ENCODE measurements around the gene SPEM3.
A peak's percentile ranks its signal among the peaks of the same experiment; 100 is the strongest.
"Not testable (repeated sequence)": the region's sequence is repeated elsewhere in the genome, so short reads cannot be mapped to it uniquely, and the experiment has no call there.

The SPEM3 gene

DNA sequence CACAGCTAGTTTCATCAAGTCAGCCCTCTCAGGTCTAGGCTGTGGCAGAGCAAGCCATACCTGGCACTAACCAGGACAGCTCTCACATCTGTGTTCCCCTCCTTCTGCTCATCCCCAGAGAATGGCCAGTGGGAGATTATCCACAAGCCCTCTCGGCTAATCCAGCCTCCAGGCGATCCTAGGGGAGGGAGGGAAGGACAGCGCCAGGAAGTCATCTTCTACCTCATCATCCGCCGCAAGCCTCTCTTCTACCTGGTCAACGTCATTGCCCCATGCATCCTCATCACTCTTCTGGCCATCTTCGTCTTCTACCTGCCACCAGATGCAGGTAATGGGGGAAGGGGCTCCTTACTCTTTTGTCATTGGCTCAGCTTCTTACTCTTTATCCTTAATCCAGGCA, 19.8 kb downstream of the SPEM3 start:
- intact Hi-C loops (cut with micrococcal nuclease): no loop called here
- Mint-ChIP-seq H3K36me3 (ENCODE audit: low read depth) (no peaks in the 10 kb centered on the region), H3K4me1 (ENCODE audit: low read depth) (peaks cover 13% of the 10 kb centered on the region), H3K27ac (no peak overlapping the region), H3K27me3 (peaks cover 60% of the 10 kb centered on the region), H3K9me3 (no peaks in the 10 kb centered on the region), H3K4me3 (no peak overlapping the region)

DNA sequence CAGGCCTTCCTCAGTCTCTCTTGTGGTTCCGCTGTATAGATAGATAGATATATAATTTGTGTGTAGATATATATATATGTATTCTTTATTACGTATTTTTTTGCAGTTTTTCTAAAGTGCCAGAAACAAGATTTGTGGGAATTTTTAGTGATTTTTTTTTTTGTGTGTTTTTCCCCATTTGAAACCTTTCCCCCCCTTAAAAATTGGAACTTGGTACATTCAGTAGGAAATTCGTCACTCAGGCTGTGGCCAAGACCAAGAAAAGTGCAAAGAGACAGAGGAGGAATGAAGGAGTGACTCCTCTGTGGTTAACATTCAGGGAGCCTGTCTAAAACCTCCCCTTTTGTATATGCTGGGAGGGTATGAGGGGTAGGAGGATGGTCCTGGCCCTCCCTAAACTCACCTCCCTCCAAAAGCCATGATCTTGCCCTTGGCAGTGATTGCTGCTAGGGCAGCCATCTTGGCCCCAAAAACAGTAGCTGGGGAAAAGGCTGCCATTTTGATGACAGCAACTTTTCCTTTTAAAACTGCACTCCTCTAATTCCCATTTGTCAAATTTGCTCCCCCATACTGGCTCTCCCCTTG, 31.4 kb downstream of the SPEM3 start:
- H3K27me3 Mint-ChIP-seq: no peaks in the 10 kb centered on the region
- intact Hi-C loops (cut with micrococcal nuclease): no loop called here
- no peaks in the 10 kb centered on the region for H3K9me3 Mint-ChIP-seq
- H3K27ac Mint-ChIP-seq: no peak overlapping the region
- no peak overlapping the region for H3K4me3 Mint-ChIP-seq
- H3K4me1 Mint-ChIP-seq (ENCODE audit: low read depth): peaks cover 13% of the 10 kb centered on the region
- H3K36me3 Mint-ChIP-seq (ENCODE audit: low read depth): peaks cover 51% of the 10 kb centered on the region

DNA sequence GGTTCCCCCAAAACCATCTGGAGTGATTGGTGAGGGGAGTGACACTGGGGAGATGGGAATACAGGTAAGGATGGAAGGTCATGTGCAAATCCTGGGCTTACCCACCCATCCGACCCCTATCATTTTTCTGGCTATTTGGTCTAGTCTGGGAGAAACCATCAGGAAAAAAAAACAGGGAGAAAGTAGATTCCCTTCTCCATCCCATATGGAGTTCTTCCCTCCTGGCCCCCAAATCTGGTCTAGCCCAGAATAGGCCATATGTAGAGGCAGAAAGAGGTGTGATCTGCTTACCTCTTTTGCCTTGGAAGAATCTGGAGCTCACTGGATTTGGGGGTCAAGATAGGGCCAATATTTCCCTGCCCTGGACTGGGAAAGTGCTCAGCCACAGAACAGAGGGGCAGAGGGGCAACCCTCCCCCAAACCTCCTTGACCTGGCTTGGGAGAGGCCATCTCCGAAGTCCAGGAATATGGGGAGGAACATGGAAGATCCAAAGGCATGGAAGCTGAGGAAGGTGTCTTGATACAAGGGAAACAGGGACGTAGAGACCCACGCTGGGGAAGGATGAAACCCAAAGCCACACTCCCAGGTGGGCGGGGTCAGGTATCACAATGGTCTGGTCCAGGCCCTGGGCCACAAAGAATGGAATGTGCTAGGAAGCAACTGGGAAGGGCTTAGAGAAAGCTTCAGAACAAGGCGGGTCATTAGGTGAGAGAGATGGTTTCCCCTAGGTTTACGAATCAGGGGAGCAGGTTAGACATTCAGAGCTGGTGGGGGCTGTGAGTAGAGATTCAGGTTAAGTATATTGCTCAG, 32.4 kb downstream of the SPEM3 start:
- intact Hi-C loops (cut with micrococcal nuclease): no loop called here
- H3K4me3 Mint-ChIP-seq: no peak overlapping the region
- peaks cover 20% of the 10 kb centered on the region for H3K4me1 Mint-ChIP-seq (ENCODE audit: low read depth)
- no peaks in the 10 kb centered on the region for H3K27me3 Mint-ChIP-seq
- peaks cover 52% of the 10 kb centered on the region for H3K36me3 Mint-ChIP-seq (ENCODE audit: low read depth)
- H3K9me3 Mint-ChIP-seq: no peaks in the 10 kb centered on the region
- peak overlapping the region; percentile 5 for H3K27ac Mint-ChIP-seq

DNA sequence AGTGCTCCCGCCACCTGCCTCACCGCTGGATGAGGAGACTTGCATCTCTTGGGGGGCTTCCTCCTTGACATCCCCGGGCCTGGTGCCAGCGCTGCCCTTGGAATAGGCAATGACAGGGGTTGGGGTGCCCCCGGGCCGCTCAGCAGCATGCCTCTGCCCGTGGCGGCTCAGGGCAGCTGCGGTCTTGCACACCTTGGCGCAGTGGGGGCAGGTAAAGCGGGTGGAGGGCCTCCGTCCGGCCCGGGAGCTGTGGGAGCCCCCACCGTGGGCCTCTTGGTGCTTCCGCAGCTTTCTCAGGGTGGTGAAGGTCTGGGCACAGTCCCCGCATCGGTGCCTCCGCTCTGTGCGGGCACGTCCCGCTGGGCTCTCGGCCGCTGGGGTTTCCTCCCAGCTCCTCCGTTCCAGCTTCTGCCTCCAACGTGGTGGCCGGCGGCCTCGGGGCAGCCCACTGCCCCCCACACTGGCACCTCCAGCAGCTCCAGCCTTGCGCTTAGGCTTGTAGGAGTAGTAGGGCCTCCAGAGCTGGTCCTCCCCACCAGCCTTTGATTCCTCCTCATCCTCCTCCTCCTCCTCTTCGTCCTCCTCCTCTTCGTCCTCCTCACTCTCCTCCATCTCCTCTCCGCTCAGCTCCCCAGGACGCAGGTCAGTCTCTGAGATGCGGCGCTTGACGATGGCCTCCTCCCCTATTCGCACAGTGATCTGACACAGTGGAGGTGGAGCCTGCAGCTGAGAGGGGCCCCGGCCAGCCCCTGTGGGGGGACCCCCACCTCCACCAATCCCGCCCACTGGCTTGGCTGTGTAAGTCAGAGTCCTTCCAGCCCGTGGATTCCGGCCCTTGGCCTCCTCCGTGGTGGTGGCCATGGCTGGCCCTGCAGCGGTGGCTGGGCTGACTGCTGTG, 34.1 kb downstream of the SPEM3 start:
- Mint-ChIP-seq H3K27me3 (no peaks in the 10 kb centered on the region), H3K4me3 (no peak overlapping the region), H3K4me1 (ENCODE audit: low read depth) (peaks cover 28% of the 10 kb centered on the region), H3K36me3 (ENCODE audit: low read depth) (peaks cover 65% of the 10 kb centered on the region), H3K9me3 (no peaks in the 10 kb centered on the region), H3K27ac (no peak overlapping the region)
- intact Hi-C loops (cut with micrococcal nuclease): no loop called here

DNA sequence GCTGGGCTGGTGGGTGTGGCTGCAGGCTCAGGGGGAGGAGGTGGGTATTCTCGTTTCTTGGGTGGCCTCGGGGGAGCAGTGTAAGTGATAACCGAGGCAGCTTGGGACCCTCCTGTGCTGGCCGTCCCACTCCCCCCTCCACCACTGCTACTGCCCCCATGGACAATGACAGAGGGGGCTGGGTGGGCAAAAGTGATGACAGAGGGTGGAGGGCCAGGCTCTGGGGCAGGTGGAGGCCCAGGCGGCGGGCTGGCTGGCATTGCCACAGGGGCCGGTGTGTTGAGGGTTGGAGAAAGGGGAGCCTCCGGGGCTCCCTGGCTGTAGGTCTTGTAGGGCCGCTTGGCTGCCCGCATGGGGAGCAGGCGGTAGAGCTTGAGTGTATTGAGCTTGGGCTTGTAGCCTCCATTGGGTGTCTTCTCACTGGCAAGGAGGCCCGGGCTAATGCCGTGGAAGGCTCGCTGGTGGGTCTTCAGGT, 34.8 kb downstream of the SPEM3 start:
- H3K9me3 Mint-ChIP-seq: no peaks in the 10 kb centered on the region
- H3K27ac Mint-ChIP-seq: no peak overlapping the region
- no peak overlapping the region for H3K4me3 Mint-ChIP-seq
- H3K36me3 Mint-ChIP-seq (ENCODE audit: low read depth): peaks cover 72% of the 10 kb centered on the region
- intact Hi-C loops (cut with micrococcal nuclease): no loop called here
- H3K27me3 Mint-ChIP-seq: no peaks in the 10 kb centered on the region
- peaks cover 35% of the 10 kb centered on the region for H3K4me1 Mint-ChIP-seq (ENCODE audit: low read depth)

DNA sequence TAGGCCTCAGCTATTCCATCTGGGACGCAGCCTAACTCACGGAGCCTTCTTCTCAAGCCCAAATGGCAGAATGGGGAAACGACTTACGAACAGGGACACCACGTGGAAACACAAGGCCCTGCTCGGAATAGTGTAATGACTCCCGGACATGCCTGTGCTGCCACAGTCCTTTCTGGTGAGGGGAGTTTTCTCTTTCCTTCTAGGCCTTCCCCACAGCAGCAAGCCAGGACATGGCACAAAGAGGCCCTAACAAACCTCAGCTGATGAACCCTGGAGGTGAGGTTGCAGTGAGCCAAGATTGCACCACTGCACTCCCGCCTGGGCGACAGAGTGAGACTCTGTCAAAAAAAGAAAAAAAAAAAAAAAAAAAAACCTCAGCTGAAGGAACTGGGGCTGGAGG, 35.4 kb downstream of the SPEM3 start:
- Mint-ChIP-seq H3K27me3 (no peaks in the 10 kb centered on the region), H3K4me3 (no peak overlapping the region), H3K4me1 (ENCODE audit: low read depth) (peaks cover 40% of the 10 kb centered on the region), H3K9me3 (no peaks in the 10 kb centered on the region), H3K36me3 (ENCODE audit: low read depth) (peaks cover 78% of the 10 kb centered on the region), H3K27ac (no peak overlapping the region)
- intact Hi-C loops (cut with micrococcal nuclease): no loop called here

DNA sequence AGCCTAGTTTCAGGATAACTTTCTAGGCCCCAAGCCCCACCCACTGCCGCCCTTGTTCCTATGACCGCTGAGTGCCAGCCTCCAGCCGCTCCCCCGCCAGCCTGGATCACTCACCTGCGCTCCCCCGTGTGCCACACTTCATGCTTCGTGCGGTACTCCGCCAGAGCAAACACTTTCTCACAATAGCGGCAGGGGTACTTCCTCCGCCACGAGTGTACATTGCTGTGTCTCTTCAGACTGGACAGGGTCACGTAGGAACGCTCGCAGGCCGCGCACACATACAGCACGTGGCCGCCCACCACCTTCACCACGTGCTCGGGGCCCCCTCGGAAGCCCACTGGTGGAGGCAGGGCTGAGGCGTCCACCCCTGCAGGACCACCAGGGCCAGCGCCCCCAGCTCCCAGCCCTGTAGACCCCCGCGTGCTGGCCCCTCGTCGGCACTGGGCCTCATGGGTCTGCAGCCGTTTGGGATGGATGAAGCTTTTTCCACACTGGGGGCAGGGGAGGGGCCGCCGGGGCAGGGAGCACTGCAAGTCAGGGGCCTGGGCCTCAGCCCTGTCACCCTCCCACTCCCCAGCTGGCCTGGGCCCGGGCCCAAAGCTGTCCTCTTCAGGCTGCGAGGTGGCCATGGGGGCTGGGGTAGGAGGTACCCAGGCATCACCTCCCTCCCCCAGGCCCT, 37.1 kb downstream of the SPEM3 start:
- Mint-ChIP-seq H3K4me1 (ENCODE audit: low read depth) (peaks cover 40% of the 10 kb centered on the region), H3K27ac (peak overlapping the region; percentile 87), H3K9me3 (no peaks in the 10 kb centered on the region), H3K27me3 (no peaks in the 10 kb centered on the region), H3K4me3 (no peak overlapping the region), H3K36me3 (ENCODE audit: low read depth) (peaks cover 78% of the 10 kb centered on the region)
- intact Hi-C loops (cut with micrococcal nuclease): no loop called here

DNA sequence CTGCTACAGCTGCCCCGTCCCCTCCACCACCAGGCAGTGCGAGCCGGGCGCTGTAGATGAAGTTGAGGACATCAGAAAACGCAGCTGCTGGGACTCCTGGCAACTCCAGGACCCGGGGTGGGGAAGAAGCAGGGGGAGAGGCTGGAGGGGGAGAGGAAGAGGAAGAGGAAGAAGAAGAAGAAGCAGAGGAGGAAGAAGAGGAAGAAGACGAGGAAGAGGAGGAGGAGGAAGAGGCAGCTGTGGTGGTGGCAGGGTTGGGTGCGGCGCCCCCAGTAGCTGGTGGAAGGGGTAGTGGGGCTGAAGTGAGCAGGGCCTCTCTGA, 37.6 kb downstream of the SPEM3 start:
- H3K4me3 Mint-ChIP-seq: peak overlapping the region; percentile 35
- peak overlapping the region; percentile 87 for H3K27ac Mint-ChIP-seq
- intact Hi-C loops (cut with micrococcal nuclease): no loop called here
- peaks cover 35% of the 10 kb centered on the region for H3K4me1 Mint-ChIP-seq (ENCODE audit: low read depth)
- no peaks in the 10 kb centered on the region for H3K9me3 Mint-ChIP-seq
- H3K27me3 Mint-ChIP-seq: no peaks in the 10 kb centered on the region
- H3K36me3 Mint-ChIP-seq (ENCODE audit: low read depth): peaks cover 73% of the 10 kb centered on the region

DNA sequence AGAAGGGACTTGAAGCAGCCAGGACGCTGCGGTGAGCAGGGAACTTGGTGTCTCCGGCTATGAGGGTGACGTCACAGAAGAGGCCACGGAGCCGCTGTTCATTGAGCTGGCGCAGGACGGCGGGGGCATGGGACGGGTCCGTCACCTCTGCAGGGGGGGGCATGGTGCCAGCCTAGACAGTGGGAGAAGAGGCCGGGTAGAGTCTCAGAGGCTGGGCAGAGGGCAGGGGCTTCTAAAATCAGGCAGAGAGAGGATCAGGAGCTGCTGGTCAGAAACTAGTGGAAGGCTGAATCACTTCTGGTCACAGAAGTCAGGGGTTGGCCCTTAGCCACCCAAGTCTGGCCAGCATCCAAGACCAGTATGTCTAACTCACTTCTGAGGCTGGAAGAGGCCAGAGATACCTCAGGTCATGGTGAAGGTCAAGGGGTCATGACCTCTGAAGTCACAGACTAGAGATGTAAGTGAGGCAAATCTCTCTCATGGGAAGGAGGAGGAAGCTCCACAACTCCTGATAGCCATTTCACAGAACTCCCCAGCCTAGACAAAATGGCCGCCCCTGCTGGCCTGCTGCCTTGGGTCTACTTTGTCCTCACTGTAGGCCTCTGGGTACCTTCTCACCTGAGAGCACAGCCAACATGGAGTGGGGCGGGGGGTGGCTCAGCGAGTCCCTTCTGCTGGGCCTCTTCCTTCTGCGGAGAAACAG, 38.1 kb downstream of the SPEM3 start:
- H3K36me3 Mint-ChIP-seq (ENCODE audit: low read depth): peaks cover 68% of the 10 kb centered on the region
- H3K27ac Mint-ChIP-seq: peak overlapping the region; percentile 87
- H3K4me1 Mint-ChIP-seq (ENCODE audit: low read depth): peaks cover 39% of the 10 kb centered on the region
- intact Hi-C loops (cut with micrococcal nuclease): no loop called here
- H3K4me3 Mint-ChIP-seq: peak overlapping the region; percentile 38
- H3K9me3 Mint-ChIP-seq: no peaks in the 10 kb centered on the region
- no peaks in the 10 kb centered on the region for H3K27me3 Mint-ChIP-seq

DNA sequence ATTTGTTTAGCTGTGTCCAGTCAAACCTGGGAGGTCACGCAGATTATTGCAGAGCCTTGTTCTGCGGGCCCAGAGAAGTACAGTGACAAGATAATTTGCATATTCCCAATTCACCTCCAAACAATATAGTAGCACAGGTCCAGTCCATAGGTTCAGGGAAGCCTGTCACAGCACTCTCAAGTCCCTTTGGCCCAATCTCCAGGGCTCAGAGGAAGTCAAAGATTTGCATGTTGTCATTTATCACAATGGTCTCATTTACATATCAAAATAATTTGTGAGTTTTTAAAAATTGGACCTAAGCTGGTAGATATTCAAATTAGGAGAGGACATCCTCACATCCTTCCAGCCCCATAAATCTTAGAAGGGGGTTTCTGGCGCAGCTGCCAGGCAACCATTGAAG, 38.8 kb downstream of the SPEM3 start:
- no peaks in the 10 kb centered on the region for H3K27me3 Mint-ChIP-seq
- H3K36me3 Mint-ChIP-seq (ENCODE audit: low read depth): peaks cover 61% of the 10 kb centered on the region
- H3K4me1 Mint-ChIP-seq (ENCODE audit: low read depth): peaks cover 44% of the 10 kb centered on the region
- intact Hi-C loops (cut with micrococcal nuclease): no loop called here
- peak overlapping the region; percentile 87 for H3K27ac Mint-ChIP-seq
- no peaks in the 10 kb centered on the region for H3K9me3 Mint-ChIP-seq
- H3K4me3 Mint-ChIP-seq: no peak overlapping the region

DNA sequence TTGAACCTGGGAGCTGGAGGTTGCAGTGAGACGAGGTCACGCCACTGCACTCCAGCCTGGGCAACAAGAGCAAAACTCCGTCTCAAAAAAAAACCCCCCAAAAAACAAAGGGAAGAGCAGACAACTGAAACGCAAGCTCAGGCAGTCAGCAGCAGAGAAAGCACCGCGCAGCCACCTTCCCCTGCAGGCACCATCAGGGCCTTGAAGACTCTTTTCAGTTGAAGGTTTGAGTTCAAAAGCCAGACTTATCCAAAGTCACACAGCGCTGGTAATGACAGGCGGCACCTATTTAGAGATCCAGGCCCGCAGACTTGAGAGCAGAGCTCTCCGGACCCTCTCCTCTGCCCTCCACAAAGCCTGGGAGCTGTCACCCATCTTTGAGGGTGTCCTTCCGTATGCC, 39.6 kb downstream of the SPEM3 start:
- Mint-ChIP-seq H3K27ac (no peak overlapping the region), H3K36me3 (ENCODE audit: low read depth) (peaks cover 53% of the 10 kb centered on the region), H3K9me3 (no peaks in the 10 kb centered on the region), H3K4me1 (ENCODE audit: low read depth) (peaks cover 44% of the 10 kb centered on the region), H3K27me3 (no peaks in the 10 kb centered on the region), H3K4me3 (no peak overlapping the region)
- intact Hi-C loops (cut with micrococcal nuclease): no loop called here

DNA sequence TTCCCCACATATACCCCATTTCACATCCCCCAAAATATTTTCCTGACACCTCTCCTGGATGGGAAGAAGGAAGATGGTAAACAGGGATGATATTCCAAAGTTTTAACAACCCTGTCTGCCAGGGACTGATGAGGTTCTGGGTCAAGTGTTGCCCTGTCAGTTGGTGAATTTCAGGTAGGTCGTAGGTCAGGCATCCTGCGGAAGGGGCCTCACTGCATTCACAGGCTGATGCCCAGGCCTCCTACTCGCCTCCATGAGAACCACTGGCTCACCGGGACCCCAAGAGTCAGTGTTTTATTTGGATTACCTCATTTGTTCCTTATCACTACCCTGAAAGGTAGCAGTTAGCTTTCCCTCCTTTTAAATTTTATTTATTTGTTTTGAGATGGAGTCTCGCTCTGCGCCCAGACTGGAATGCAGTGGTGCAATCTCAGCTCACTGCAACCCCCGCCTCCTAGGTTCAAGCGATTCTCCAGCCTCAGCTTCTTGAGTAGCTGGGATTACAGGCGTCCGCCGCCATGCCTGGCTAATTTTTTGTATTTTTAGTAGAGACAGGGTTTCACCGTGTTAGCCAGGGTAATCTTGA, 40.2 kb downstream of the SPEM3 start:
- intact Hi-C loops (cut with micrococcal nuclease): no loop called here
- Mint-ChIP-seq H3K27ac (no peak overlapping the region), H3K4me1 (ENCODE audit: low read depth) (peaks cover 44% of the 10 kb centered on the region)

DNA sequence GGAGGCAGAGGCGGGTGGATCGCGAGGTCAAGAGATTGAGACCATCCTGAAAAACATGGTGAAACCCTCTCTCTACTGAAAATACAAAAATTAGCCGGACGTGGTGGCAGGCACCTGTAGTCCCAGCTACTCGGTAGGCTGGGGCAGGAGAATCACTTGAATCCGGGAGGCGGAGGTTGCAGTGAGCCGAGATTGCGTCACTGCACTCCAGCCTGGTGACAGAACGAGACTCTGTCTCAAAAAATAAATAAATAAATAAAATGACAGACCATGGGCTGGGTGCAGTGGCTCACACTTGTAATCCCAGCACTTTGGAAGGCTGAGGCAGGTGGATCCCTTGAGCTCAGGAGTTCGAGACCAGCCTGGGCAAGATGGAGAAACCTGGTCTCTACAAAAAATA, 41.2 kb downstream of the SPEM3 start:
- intact Hi-C loops (cut with micrococcal nuclease); H3K27ac Mint-ChIP-seq; H3K4me3 Mint-ChIP-seq; H3K9me3 Mint-ChIP-seq; H3K27me3 Mint-ChIP-seq: not testable (repeated sequence)
- H3K36me3 Mint-ChIP-seq (ENCODE audit: low read depth): peaks cover 44% of the 10 kb centered on the region
- H3K4me1 Mint-ChIP-seq (ENCODE audit: low read depth): peaks cover 44% of the 10 kb centered on the region

More for the DNA sequence above, 40.2 kb downstream of the SPEM3 start:
- H3K36me3 Mint-ChIP-seq (ENCODE audit: low read depth): peaks cover 47% of the 10 kb centered on the region
- H3K4me3 Mint-ChIP-seq: no peak overlapping the region
- no peaks in the 10 kb centered on the region for H3K27me3 Mint-ChIP-seq
- H3K9me3 Mint-ChIP-seq: no peaks in the 10 kb centered on the region
